HG03095 (cell line): ENCODE results near the gene GON7.
A peak's percentile ranks its signal among the peaks of the same experiment; 100 is the strongest.
"Not testable (repeated sequence)": the region's sequence is repeated elsewhere in the genome, so short reads cannot be mapped to it uniquely, and the experiment has no call there.

ENCODE experiments used
- ATAC-seq: cut with Tn5 transposase; IDR thresholded peaks from one replicate; pipeline ENCODE4 v1.9.1; 2021; ENCODE audit warnings: moderate library complexity; ENCODE audit not compliant: unreplicated experiment

Gene GON7

DNA sequence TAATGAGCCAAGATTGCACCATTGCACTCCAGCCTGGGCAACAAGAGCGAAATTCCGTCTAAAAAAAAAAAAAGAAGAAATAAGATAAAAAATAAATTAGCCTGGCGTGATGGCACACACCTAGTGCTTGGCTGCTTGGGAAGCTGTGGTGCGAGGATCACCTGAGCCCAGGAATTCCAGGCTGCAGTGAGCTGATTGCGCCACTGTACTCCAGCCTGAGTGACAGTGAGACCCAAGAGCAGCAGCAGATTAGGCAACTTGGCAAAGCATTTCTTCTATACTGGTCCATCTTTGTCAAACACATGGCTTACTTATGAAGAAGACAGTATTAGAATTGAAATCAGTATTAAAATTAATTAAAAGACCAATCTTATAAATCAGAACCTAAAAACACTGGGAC is 6.3 kb downstream of the GON7 start:
- ATAC-seq, result no peak

DNA sequence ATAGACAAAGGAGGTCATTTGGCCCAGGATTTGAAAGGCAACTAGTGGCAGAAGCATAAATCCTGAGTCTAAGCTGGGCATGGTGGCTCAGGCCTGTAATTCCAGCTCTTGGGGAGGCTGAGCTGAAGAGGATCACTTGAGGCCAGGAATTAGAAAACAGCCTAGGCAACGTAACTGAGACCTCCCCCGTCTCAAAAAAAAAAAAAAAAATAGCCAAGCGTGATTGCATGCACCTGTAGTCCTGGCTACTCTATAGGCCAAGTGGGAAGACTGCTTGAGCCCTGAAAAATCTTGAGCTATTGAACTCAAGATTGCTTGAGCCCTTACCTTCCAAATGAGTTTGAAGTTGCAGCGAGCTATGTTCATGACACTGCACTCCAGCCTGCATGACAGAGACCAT is 7.8 kb downstream of the GON7 start:
- ATAC-seq, result no peak

DNA sequence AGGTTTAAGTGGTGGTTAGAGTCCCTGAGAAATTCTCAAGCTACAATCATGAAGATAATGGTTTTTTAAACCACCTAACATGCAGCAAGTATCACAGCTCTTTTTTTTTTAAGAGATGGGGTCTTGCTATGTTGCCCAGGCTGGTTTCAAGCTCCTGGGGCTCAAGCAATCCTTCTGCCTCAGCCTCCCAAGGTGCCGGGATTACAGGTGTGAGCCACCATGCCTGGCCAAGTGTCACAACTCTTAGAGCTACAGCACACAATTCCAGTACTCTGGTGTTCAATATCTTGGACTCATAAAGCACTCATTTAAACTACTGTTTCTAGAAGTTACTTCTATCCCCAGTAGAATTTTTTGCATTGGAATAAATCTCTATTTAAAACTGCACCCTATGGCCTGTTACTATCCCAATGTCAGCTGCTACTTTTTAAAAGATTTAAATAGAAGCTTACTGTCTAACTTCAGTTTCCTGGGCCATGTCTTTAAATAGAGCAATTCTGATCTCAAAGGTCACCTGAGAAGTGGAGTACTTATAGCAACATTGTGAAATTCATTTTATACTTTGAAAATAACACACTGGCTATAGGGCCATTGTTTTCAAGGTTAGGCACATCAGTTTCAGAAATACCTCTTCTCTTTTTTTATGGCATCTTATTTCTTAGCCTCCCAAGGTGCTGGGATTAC is 11.4 kb downstream of the GON7 start:
- ATAC-seq, result no peak

DNA sequence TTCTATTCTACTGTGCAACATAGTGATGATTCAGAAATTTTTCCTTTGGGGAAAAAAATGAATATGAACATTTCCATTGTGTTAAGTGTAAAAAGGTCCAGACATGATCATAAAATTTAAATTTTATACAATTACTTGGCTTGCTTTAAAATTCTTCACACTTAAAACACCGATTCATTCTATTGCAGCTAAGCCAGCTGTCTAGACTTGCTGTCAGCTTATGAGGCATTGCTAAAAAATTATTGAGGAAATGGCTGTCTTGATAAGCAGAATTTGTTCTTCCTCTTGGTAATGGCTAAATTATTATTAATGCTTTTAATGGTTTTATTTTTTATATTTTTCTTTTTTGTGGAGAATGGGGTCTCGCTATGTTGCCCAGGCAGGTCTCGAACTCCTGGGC is 19.9 kb downstream of the GON7 start:
- no peak for ATAC-seq

DNA sequence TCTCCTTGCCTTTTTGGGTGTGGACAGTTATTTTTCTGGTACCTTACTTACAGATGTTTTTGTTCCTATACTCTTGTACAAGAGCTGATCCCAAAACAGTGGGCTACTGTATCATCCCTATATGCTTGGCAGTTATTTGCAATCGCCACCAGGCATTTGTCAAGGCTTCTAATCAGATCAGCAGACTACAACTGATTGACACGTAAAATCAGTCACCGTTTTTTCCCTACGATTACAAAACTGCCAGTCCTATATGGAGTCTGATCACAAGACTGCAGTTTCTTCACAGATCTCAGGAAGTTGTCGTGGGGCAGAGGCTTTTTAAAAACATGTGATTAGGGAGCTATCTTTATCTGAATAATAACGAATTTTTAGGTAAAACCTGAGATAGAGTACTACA is 20.4 kb downstream of the GON7 start:
- ATAC-seq, result no peak

DNA sequence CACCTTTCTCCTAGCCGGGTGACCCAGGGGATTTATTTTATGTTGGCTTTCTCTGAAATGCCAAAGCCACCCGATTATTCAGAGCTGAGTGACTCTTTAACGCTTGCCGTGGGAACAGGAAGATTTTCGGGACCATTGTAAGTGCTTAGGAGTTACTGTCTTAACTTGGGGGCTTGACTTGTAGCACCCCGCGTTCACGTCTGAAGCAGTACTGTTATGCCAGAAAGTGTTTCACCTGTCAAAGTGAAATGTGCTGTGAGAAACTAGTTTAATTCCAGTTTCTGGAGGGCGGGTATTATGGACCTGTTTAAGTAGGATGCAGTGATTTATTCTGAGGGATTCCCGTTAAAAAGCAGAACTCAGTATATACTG is 21.5 kb downstream of the GON7 start:
- ATAC-seq, result no peak

DNA sequence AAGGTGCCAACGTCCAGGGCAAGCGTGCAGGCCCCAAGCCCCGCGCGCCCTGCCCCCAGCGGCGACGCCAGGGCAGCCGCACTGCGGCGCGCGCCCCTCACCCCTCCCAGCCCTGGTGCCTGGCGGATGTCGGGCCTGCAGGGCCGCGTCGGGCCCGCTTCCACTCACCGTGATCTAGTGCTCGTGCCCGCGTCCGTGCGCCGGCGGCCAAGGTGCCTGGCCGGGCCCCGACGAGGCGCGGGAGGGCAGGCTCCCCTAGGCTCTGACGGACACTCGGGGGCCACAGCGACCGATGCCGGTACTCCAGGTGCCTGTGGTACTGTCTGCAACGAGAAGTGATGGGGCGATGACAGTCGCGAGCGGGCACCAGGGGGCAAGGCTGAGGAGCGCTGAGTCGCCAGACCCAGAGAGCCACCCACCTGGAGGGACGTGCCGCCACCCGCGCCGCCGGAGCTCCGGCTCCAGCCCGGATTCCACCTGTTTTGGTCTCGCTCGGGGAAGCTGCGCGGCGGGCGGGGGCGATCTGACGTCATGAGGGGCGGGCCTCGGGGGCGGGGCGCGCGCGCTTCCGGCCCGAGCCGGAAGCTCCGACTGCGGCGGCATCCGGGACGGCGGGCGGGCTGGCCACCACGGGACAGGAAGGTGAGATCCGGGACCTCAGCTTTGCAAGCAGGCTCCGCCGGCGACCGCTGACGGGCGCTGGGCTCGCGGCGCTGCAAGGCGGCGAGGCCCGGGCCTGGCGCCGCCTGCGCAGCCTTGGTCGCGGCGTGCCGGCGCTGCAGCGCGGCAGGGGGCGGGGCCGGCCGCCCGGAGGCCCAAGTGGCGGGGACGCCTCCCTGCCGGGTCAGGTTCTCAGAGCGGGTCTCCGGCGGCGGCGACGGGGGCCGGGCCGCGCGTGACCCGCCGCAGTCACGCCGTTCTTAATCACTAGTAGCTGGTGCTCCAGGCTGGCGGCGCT is 22.2 kb downstream of the GON7 start, which contains the start of the genes LYSET and MOAP1:
Gene LYSET (plus strand): TSS at position 927 of the 958 bp plus-strand sequence. CDS start 89 bp downstream, outside the sequence.
Gene MOAP1 (minus strand): TSS at position 507 of the 958 bp plus-strand sequence. CDS start 655 bp downstream, outside the sequence.
- ATAC-seq, result peak; percentile 84

DNA sequence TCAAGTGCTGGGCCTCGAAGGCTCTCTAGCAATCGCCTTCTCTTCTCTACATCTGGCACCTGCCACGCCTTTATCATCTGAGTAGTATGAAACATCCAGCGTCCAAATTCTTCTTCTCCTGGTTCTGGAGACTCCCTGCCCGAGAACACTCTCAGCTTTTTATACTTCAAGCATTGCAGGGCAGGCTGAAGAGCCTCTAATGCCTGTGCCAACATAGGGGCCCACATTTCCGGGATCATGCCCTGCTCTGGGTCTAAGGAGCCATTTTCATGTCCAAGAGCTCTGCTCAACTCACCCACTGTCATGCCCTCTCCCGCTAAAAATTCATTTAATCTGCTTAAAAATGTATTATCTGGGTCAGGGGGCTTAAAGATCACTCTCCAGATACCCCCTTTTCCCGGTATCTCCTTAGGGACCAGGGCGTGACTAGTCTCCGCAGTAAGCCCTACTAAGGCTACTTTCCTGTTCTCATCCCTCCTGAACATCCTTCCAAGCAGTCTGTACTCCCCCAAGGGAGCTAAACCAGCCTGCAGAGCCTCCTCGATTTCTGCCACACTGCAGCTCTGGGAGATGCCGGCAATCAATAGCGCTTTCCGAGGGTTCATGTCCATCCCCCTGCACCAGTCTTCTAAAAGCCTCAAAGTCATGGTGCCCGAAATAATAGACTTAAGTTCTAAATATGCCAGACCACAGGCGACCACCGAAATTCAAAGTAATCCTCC is 23.1 kb downstream of the GON7 start:
- ATAC-seq, result no peak

DNA sequence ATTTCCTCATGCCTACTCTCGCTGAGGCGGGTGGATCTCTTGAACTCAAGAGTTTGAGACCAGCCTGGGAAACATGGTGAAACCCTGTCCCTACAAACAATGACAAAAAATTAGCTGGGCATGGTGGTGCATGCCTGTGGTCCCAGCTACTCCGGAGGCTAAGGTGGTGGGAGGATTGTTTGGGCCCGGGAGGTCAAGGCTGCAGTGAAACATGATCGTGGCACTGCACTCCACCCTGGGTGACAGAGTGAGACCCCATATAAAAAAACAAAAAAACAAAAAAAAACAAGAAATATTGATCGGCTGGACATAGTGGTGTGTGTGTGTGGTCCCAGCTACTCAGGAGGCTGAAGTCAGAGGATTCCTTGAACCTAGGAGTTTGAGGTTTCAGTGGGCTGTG is 31.4 kb downstream of the GON7 start:
- no peak for ATAC-seq

DNA sequence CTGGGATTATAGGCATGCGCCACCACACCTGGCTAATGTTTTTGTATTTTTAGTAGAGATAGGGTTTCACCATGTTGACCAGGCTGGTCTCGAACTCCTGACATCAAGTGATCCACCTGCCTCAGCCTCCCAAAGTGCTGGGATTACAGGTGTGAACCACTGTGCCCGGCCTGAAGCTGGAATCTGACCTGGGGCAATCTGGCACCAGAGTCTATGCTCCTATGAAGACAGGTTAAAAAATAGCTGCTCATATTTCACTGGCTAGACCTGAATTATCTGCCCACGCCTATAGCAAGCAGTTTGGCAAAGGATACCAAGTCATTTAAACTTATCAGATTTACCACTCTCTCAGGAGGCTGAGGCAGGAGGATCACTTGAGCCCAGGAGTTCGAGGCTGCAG is 32.1 kb downstream of the GON7 start:
- ATAC-seq, result not testable (repeated sequence)

DNA sequence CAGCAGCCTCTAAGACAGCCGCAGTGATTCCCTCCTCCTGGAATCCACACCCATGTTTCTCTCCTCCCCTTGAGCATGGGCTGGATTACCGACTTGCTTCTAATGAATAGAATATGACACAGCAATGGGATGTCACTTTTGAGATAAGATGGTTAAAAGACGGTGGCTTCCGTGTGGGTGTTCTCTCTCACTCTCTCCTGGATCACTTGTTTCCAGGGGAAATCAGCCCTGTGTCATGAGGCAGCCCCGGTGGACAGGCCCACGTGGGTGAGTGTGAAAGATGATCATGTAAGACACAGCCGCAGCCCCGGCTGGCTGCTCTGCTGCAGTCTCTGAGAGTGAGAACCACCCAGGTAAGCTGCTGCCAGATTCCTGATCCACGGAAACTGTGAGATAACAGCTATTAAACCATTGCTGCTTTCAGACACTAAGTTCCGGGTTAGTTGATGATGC is 32.9 kb downstream of the GON7 start:
- no peak for ATAC-seq

DNA sequence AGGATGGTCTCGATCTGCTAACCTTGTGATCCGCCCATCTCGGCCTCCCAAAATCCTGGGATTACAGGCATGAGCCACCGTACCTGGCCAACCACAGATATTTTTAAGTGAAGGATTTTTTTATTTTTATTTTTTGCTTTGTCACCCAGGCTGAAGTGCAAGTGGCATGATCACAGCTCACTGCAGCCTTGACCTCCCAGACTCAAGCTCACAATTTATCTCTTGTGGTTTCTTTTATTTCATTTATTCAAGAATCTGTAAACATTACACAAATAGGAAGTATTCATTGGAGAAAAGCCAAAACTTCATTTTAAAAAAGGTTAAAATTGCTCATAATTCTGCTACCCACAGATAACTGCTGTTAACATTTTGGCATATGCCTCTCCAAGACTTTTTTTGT is 35.5 kb downstream of the GON7 start:
- ATAC-seq, result no peak

DNA sequence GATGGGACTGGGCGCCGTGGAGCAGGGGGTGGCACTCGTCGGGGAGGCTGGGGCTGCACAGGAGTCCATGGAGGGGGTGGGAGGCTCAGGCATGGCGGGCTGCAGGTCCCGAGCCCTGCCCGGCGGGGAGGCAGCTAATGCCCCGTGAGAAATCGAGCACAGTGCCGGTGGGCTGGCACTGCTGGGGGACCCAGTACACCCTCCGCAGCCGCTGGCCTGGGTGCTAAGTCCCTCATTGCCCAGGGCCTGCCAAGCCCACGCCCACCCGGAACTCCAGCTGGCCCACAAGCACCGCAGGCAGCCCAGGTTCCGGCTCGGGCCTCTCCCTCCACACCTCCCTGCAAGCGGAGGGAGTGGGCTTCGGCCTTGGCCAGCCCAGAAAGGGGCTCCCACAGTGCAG is 36.7 kb downstream of the GON7 start:
- not testable (repeated sequence) for ATAC-seq

DNA sequence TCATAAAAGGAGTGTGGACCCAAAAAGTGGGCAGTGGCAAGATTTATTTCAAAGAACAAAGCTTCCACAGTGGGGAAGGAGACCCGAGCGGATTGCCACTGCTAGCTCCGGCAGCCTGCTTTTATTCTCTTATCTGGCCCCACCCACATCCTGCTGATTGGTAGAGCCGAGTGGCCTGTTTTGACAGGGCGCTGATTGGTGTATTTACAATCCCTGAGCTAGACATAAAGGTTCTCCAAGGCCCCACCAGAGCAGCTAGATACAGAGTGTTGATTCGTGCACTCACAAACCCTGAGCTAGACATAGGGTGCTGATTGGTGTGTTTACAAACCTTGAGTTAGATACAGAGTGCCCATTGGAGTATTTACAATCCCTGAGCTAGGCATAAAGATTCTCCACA is 37.2 kb downstream of the GON7 start:
- not testable (repeated sequence) for ATAC-seq

DNA sequence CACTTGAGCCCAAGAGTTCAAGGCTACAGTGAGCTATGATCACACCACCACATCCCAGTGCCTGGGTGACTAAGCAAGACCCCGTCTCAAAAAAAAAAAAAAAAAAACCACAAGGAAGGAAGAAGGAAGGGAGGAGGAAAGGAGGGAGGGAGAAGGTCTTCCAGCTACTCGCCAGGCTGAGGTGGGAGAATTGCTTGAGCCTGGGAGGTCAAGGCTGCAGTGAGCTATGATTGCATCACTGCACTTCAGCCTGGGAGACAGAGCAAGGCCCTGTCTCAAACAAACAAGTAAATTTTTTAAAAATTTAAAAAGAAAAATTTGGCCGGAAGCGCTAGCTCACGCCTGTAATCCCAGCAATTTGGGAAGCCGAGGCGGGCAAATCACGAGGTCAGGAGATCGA is 38.3 kb downstream of the GON7 start:
- not testable (repeated sequence) for ATAC-seq

DNA sequence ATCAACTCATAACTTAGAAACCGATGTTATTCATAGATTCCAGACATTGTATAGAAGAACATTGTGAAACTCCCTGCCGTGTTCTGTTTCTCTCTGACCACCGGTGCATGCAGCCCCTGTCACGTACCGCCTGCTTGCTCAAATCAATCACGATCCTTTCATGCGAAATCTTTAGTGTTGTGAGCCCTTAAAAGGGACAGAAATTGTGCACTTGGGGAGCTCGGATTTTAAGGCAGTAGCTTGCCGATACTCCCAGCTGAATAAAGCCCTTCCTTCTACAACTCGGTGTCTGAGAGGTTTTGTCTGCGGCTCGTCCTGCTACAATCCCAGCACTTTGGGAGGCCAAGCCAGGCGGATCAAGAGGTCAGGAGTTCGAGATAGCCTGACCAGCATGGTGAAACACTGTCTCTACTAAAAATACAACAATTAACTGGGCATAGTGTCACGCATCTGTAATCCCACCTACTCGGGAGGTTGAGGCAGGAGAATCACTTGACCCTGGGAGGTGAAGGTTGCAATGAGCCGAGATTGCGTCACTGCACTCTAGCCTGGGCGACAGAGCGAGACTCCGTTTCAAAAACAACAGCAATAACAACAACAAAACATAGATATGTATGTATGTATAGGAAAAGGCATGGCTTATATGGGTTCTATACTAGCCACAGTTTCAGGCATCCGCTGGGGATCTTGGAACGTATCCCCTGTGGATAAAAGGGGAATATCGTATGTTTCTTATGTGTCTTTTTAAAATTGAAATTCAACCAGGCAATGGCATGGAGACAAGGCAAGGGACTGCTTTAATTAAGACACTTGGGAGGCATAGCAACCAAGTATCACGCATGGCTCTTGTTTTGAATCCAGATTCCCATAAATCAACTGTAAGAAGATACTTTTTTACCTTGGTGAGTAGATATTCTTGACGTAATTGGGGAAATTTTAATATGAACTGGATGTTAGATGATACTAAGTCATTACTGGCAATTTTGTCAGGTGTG is 41.3 kb downstream of the GON7 start:
- ATAC-seq, result not testable (repeated sequence)

DNA sequence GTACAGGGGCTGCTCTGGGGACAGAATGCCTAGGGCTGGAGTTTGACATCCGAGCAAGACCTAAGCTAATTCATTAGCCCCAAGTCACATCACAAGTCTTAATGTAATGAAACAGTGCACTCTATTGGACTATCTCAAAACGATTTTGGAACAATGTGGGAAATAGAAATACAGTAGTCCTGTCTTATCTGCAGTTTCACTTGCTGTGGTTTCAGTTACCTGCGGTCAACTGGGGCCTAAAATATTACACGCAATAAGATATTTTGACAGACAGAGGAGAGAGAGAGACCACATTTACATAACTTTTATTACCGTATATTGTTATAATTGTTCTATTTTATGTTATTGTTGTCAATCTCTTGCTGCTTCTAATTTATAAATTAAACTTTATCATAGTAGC is 43.3 kb downstream of the GON7 start:
- ATAC-seq, result no peak

DNA sequence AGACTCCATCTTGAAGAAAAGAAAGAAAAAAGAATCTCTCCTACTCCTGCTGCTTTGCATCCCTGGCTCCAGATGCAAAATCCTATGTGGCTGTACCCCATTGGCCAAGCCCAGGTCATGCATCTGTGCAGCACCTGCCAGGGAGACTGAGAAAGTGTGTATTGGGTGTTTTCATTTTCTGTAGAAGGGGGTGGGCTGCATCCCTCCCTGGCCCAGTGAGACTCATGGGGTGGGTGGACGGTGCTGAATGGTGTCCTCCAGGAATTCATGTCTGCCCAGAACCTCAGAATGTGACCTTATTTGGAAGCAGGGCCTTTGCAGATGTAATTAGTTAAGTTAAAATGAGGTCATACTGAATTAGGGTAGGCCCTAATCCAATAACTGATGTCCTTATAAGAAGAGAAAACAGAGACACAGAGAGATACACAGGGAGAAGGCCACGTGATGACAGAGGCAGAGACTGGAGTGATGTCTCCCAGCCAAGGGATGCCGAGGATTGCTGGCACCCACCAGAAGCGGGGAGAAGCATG is 45.4 kb downstream of the GON7 start:
- ATAC-seq, result no peak

DNA sequence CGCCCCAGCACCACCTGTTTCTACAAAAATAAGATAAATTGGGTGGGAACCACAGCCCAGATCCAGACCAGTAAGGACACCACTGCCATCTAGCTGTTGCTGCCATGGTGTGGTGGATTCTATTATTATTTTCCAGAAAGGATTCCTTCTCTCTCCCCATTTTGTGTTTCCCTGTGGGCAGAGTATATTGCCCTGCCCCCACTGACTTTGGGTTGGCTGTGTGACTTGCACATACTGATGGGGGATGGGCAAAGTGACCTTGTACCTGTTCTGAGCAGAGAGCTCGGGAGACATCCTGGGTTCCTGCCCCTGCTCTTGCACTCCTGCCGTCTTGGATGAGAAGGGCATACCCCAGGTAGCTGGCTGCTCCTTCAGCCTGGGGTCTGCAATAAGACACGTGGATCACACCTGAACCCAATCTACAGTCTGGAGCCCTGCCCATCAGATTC is 46.5 kb downstream of the GON7 start:
- no peak for ATAC-seq
